A673 (cell line): Measurements from ENCODE around the gene CAMKK2. TPM values are rescaled to one million over a fixed set of nuclear protein-coding genes. Genes with fewer than 3 reads are reported as not detected.

ENCODE experiments used
- BruUV-seq: library from RNA; stranded (reverse); fragments of 400-500 nt; replicated peaks from 2 replicates; lab custom pipeline; 2021; lab: Mats Ljungman, UMichigan
- CTCF ChIA-PET: fragments of 300-600 bp; sonication (Branson Sonifier 250); formaldehyde crosslinking; loops from one replicate; lab custom pipeline; 2022; ENCODE audit warnings: antibody characterized with exemption; lab: Charles Lee
- POLR2A ChIA-PET: fragments of 300-600 bp; sonication (Branson Sonifier 250); formaldehyde crosslinking; loops from one replicate; lab custom pipeline; 2022; ENCODE audit warnings: antibody characterized with exemption; ENCODE audit not compliant: low non-redundant PET; lab: Charles Lee
- DNase-seq: peaks from one replicate; pipeline ENCODE4 v3.0.0-alpha.2; 2015; ENCODE audit warnings: low spot score
- H3K27ac ChIP-seq: fragments of 200-600 bp; sonication (generic); 2 replicates; pipeline ENCODE4 v1.5.1; 2016; ENCODE audit warnings: mixed run types, low read depth, mild to moderate bottlenecking, mixed read lengths, antibody characterized with exemption, low read length; ENCODE audit not compliant: poor library complexity, severe bottlenecking
- H3K27me3 ChIP-seq: fragments of 200-600 bp; sonication (generic); replicated peaks from 2 replicates; pipeline ENCODE4 v1.6.1; 2017; ENCODE audit warnings: mixed run types, low read depth, mild to moderate bottlenecking, mixed read lengths, antibody characterized with exemption, low read length; ENCODE audit not compliant: insufficient read depth, poor library complexity
- H3K36me3 ChIP-seq: fragments of 200-600 bp; sonication (generic); 2 replicates; pipeline ENCODE4 v1.6.1; 2016; ENCODE audit warnings: mixed run types, mild to moderate bottlenecking, mixed read lengths, antibody characterized with exemption, low read length; ENCODE audit not compliant: insufficient read depth, poor library complexity, severe bottlenecking
- H3K4me1 ChIP-seq: fragments of 200-600 bp; sonication (generic); 2 replicates; pipeline ENCODE4 v1.6.1; 2017; ENCODE audit warnings: mixed run types, mild to moderate bottlenecking, mixed read lengths, antibody characterized with exemption, low read length; ENCODE audit not compliant: insufficient read depth, poor library complexity, severe bottlenecking
- H3K4me3 ChIP-seq: fragments of 200-600 bp; sonication (generic); 2 replicates; pipeline ENCODE4 v1.5.1; 2016; ENCODE audit warnings: low read depth, mixed run types, mild to moderate bottlenecking, mixed read lengths, low read length; ENCODE audit not compliant: poor library complexity, severe bottlenecking
- H3K9me3 ChIP-seq: fragments of 200-600 bp; sonication (generic); 2 replicates; pipeline ENCODE4 v1.6.1; 2016; ENCODE audit warnings: mixed run types, low read depth, mild to moderate bottlenecking, mixed read lengths, antibody characterized with exemption, low read length; ENCODE audit not compliant: poor library complexity, severe bottlenecking
- CTCF ChIP-seq: fragments of 300-800, 200-600 bp; sonication (generic); conservative IDR thresholded peaks from 2 replicates; pipeline ENCODE4 v1.5.1; 2017; ENCODE audit warnings: low read depth, mild to moderate bottlenecking, antibody characterized with exemption, low read length, moderate library complexity, mixed read lengths
- EZH2 ChIP-seq: fragments of 200-600 bp; sonication (generic); IDR thresholded peaks from 2 replicates; pipeline ENCODE4 v1.6.1; 2017; ENCODE audit warnings: borderline replicate concordance, low read depth, mild to moderate bottlenecking, mixed read lengths, antibody characterized with exemption, low read length; ENCODE audit not compliant: poor library complexity, severe bottlenecking
- intact Hi-C: fragments of 100-400 bp; cut with micrococcal nuclease; formaldehyde crosslinking; loops from one replicate; pipeline ENCODE4 v1.10.0; 2022; ENCODE audit not compliant: unreplicated experiment
- total RNA-seq: library from RNA; stranded (reverse); gene quantifications from 2 replicates; pipeline ENCODE4 v1.2.3, GENCODE V29; 2021

The CAMKK2 gene
- total RNA-seq, 1 experiment from 2014 or later: 33.0 TPM

GRCh38 chr12:121331248-121331647 lies 34.7 kb upstream of the CAMKK2 start:
- ChIA-PET CTCF (interaction anchor here (0.6 kb wide), 1 partner anchor 11 kb away, joined by 6 read pairs; no protein-coding TSS in a partner anchor), POLR2A (no interaction called here)
- intact Hi-C loops: no loop called here
- no peak overlapping the region for H3K27ac ChIP-seq
- DNase-seq: no peak
- TF ChIP-seq EZH2: no peak
- no peak for TF ChIP-seq CTCF
- BruUV-seq: no TSS peak
- H3K36me3 ChIP-seq: peaks cover 86% of the 10 kb centered on the region
- H3K27me3 ChIP-seq: no peaks in the 10 kb centered on the region
- H3K4me1 ChIP-seq: no peaks in the 10 kb centered on the region
- no peaks in the 10 kb centered on the region for H3K9me3 ChIP-seq
- H3K4me3 ChIP-seq: no peak overlapping the region

GRCh38 chr12:121330692-121331091 lies 34.2 kb upstream of the CAMKK2 start:
- Histone ChIP-seq H3K36me3 (peaks cover 87% of the 10 kb centered on the region), H3K27ac (no peak overlapping the region), H3K4me3 (no peak overlapping the region), H3K27me3 (no peaks in the 10 kb centered on the region), H3K4me1 (no peaks in the 10 kb centered on the region), H3K9me3 (no peaks in the 10 kb centered on the region)
- TF ChIP-seq EZH2: no peak
- no peak for TF ChIP-seq CTCF
- intact Hi-C loops: no loop called here
- no peak for DNase-seq
- ChIA-PET CTCF (no interaction called here), POLR2A (no interaction called here)
- no TSS peak for BruUV-seq

DNA sequence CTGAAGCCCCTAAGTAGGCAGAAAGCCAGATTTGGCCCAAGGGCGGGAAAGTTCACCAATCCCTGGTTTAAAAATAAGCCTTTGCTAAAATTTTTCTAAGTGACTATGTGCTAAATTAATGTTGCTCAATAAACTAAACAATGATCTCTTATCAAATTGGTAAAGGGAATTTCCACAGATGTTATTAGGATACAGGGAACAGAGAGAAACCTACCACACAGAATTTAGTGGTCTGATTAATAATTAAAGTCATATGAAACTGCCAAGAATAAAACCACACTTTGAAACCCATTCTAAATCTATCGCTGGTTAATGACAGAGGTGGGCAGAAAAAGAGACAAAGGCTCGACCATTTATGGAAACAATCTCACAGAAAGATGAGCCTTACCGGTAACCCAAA lies 33.7 kb upstream of the CAMKK2 start:
- no TSS peak for BruUV-seq

More for the DNA sequence above, 33.7 kb upstream of the CAMKK2 start:
- no peaks in the 10 kb centered on the region for H3K27me3 ChIP-seq
- CTCF ChIA-PET: no interaction called here
- H3K4me3 ChIP-seq: no peak overlapping the region
- DNase-seq: no peak
- H3K9me3 ChIP-seq: no peaks in the 10 kb centered on the region
- peaks cover 82% of the 10 kb centered on the region for H3K36me3 ChIP-seq
- TF ChIP-seq EZH2 (no peak), CTCF (no peak)
- POLR2A ChIA-PET: no interaction called here
- H3K27ac ChIP-seq: no peak overlapping the region
- intact Hi-C loops: no loop called here
- H3K4me1 ChIP-seq: no peaks in the 10 kb centered on the region
